H1 (cell line): ENCODE data around the gene AGFG1. TPM values are rescaled to one million over a fixed set of nuclear protein-coding genes. Genes with fewer than 3 reads are reported as not detected.

Source experiments
- CTCF ChIA-PET: fragments of 300-600 bp; sonication (Branson Sonifier 250); formaldehyde crosslinking; loops from one replicate; lab custom pipeline; 2021; ENCODE audit not compliant: partially characterized antibody; lab: Charles Lee
- POLR2A ChIA-PET: fragments of 300-600 bp; sonication (Branson Sonifier 250); formaldehyde crosslinking; loops from one replicate; lab custom pipeline; 2021; ENCODE audit warnings: inconsistent platforms; ENCODE audit not compliant: partially characterized antibody; lab: Charles Lee
- DNase-seq, 2 experiments: peaks; one replicate each; pipeline versions ENCODE4 v3.0.0 to v3.0.0-alpha.2; 2010 to 2022; ENCODE audit warnings: low spot score in 2 of 2, low read depth in 1 of 2, mixed read lengths in 1 of 2
- FAIRE-seq: peaks from 2 replicates; lab custom pipeline; 2011; peaks lifted over from hg19 to GRCh38; lab: Jason Lieb, UNC
- H2AFZ ChIP-seq: 2 replicates; pipeline ENCODE4 v1.8.1; 2012; ENCODE audit warnings: low read length, inconsistent platforms
- H2AK5ac ChIP-seq: 2 replicates; pipeline ENCODE4 v1.6.1; 2013; ENCODE audit warnings: low read depth, low read length
- H2BK120ac ChIP-seq: replicated peaks from 2 replicates; pipeline ENCODE3; 2013; ENCODE audit warnings: low read depth, low read length, inconsistent platforms
- H2BK12ac ChIP-seq: 2 replicates; pipeline ENCODE4 v1.6.1; 2013; ENCODE audit warnings: low read depth, low read length
- H2BK15ac ChIP-seq: 2 replicates; pipeline ENCODE4 v1.6.1; 2013; ENCODE audit warnings: low read length
- H2BK20ac ChIP-seq: 2 replicates; pipeline ENCODE4 v1.6.1; 2013; ENCODE audit warnings: low read length
- H2BK5ac ChIP-seq: 2 replicates; pipeline ENCODE4 v1.6.1; 2013; ENCODE audit warnings: low read depth, low read length
- H3K14ac ChIP-seq: 2 replicates; pipeline ENCODE4 v1.6.1; 2013; ENCODE audit warnings: inconsistent platforms; ENCODE audit not compliant: insufficient read length
- H3K18ac ChIP-seq: 2 replicates; pipeline ENCODE4 v1.6.1; 2013; ENCODE audit warnings: low read length; ENCODE audit errors: extremely low read depth
- H3K23ac ChIP-seq: 2 replicates; pipeline ENCODE4 v1.6.1; 2013; ENCODE audit warnings: inconsistent platforms; ENCODE audit not compliant: insufficient read length
- H3K23me2 ChIP-seq: 2 replicates; pipeline ENCODE4 v1.6.1; 2013; ENCODE audit warnings: low read depth, low read length
- H3K27ac ChIP-seq: 2 replicates; pipeline ENCODE4 v1.6.1; 2011; ENCODE audit warnings: low read depth, low read length, inconsistent platforms
- H3K27me3 ChIP-seq, 4 experiments: replicated peaks in 1 of 4; 1 replicate in 1 of 4; 2 replicates in 3 of 4; pipeline versions ENCODE4 v1.6.1 to v1.8.1; 2011 to 2013; ENCODE audit warnings: low read length in 3 of 4, mild to moderate bottlenecking in 3 of 4, inconsistent platforms in 2 of 4, mixed read lengths in 2 of 4, moderate library complexity in 1 of 4; ENCODE audit not compliant: control insufficient read depth in 3 of 4, insufficient read depth in 3 of 4; ENCODE audit errors: extremely low read depth in 1 of 4
- H3K36me3 ChIP-seq, 4 experiments: 2 replicates each; pipeline versions ENCODE4 v1.6.1 to v1.8.1; 2011 to 2013; ENCODE audit warnings: mild to moderate bottlenecking in 4 of 4, low read length in 3 of 4, moderate library complexity in 2 of 4, control low read depth in 1 of 4, inconsistent platforms in 1 of 4; ENCODE audit not compliant: insufficient read depth in 4 of 4, control insufficient read depth in 2 of 4
- H3K4ac ChIP-seq: replicated peaks from 2 replicates; pipeline ENCODE3; 2013; ENCODE audit warnings: low read length, low read depth, mixed read lengths, inconsistent platforms; ENCODE audit not compliant: insufficient read length
- H3K4me1 ChIP-seq, 4 experiments: replicated peaks in 1 of 4; 1 replicate in 1 of 4; 2 replicates in 3 of 4; pipeline versions ENCODE4 v1.6.1 to v1.8.1; 2011 to 2013; ENCODE audit warnings: low read length in 3 of 4, inconsistent platforms in 2 of 4, mixed read lengths in 1 of 4; ENCODE audit not compliant: insufficient read depth in 4 of 4, control insufficient read depth in 3 of 4
- H3K4me2 ChIP-seq, 2 experiments: 2 replicates each; pipeline versions ENCODE4 v1.6.1 to v1.8.1; 2011 to 2013; ENCODE audit warnings: low read depth in 2 of 2, low read length in 2 of 2, control low read depth in 1 of 2, inconsistent platforms in 1 of 2, mild to moderate bottlenecking in 1 of 2; ENCODE audit not compliant: insufficient read depth in 1 of 2
- H3K4me3 ChIP-seq, 4 experiments: fragments of 200-600, 300-600 bp in 1 of 4; sonication (generic), shearing (Covaris generic), sonication (Bioruptor Twin) in 1 of 4; 2 replicates each; pipeline versions ENCODE4 v1.5.1 to v1.8.1; 2011 to 2016; ENCODE audit warnings: low read length in 4 of 4, low read depth in 3 of 4, control low read depth in 2 of 4, inconsistent platforms in 2 of 4, mild to moderate bottlenecking in 2 of 4, mixed read lengths in 1 of 4, moderate library complexity in 1 of 4; ENCODE audit not compliant: insufficient read depth in 2 of 4; ENCODE audit errors: extremely low read depth in 1 of 4
- H3K56ac ChIP-seq: replicated peaks from 2 replicates; pipeline ENCODE3; 2013; ENCODE audit warnings: low read depth, mild to moderate bottlenecking, mixed read lengths, low read length, inconsistent platforms; ENCODE audit not compliant: insufficient read length
- H3K79me1 ChIP-seq: 2 replicates; pipeline ENCODE4 v1.6.1; 2013; ENCODE audit warnings: low read depth, low read length, control low read depth
- H3K79me2 ChIP-seq, 2 experiments: 2 replicates each; pipeline versions ENCODE4 v1.6.1 to v1.8.1; 2012 to 2013; ENCODE audit warnings: low read length in 2 of 2, mild to moderate bottlenecking in 2 of 2, inconsistent platforms in 1 of 2; ENCODE audit not compliant: insufficient read depth in 2 of 2, control insufficient read depth in 1 of 2
- H3K9ac ChIP-seq, 4 experiments: replicated peaks in 1 of 4; 1 replicate in 1 of 4; 2 replicates in 3 of 4; pipeline versions ENCODE4 v1.6.1 to v1.8.1; 2011 to 2013; ENCODE audit warnings: low read depth in 3 of 4, low read length in 3 of 4, control low read depth in 2 of 4, mild to moderate bottlenecking in 2 of 4, moderate library complexity in 2 of 4, inconsistent platforms in 1 of 4; ENCODE audit errors: extremely low read depth in 1 of 4
- H3K9me3 ChIP-seq, 2 experiments: 2 replicates each; pipeline versions ENCODE4 v1.6.1 to v1.8.1; 2012 to 2013; ENCODE audit warnings: mild to moderate bottlenecking in 2 of 2, moderate library complexity in 2 of 2, control low read depth in 1 of 2, inconsistent platforms in 1 of 2, low read depth in 1 of 2, low read length in 1 of 2, mixed read lengths in 1 of 2; ENCODE audit not compliant: insufficient read depth in 2 of 2
- H4K20me1 ChIP-seq, 2 experiments: replicated peaks in 1 of 2; 2 replicates each; pipeline versions ENCODE3 to v1.8.1; 2011 to 2013; ENCODE audit warnings: inconsistent platforms in 2 of 2, low read length in 2 of 2, mild to moderate bottlenecking in 1 of 2; ENCODE audit not compliant: insufficient read depth in 2 of 2, control insufficient read depth in 1 of 2
- H4K5ac ChIP-seq: 2 replicates; pipeline ENCODE4 v1.6.1; 2013; ENCODE audit warnings: low read length, low read depth, mixed read lengths, inconsistent platforms; ENCODE audit not compliant: insufficient read length
- H4K8ac ChIP-seq: 2 replicates; pipeline ENCODE4 v1.8.0; 2013; ENCODE audit warnings: mild to moderate bottlenecking, moderate library complexity, low read length, inconsistent platforms; ENCODE audit not compliant: insufficient read depth; ENCODE audit errors: extremely low read depth
- H4K91ac ChIP-seq: replicated peaks from 2 replicates; pipeline ENCODE3; 2013; ENCODE audit warnings: low read length, mixed read lengths, inconsistent platforms; ENCODE audit not compliant: insufficient read length
- CBX5 ChIP-seq: fragments of 300-800, 300-1000 bp; sonication (generic); IDR thresholded peaks from 2 replicates; pipeline ENCODE4 v1.7.1; 2016; ENCODE audit warnings: antibody characterized with exemption, low read length, low read depth
- CEBPB ChIP-seq: IDR thresholded peaks from 2 replicates; pipeline ENCODE4 v1.6.1; 2012; ENCODE audit warnings: low read depth, low read length
- CREB1 ChIP-seq: IDR thresholded peaks from 2 replicates; pipeline ENCODE4 v1.6.1; 2012; ENCODE audit warnings: inconsistent platforms
- CTBP2 ChIP-seq: IDR thresholded peaks from 2 replicates; pipeline ENCODE4 v1.7.0; 2011; ENCODE audit warnings: borderline replicate concordance, mild to moderate bottlenecking, moderate library complexity, mixed read lengths, low read length; ENCODE audit not compliant: insufficient read depth, insufficient read length
- E2F6 ChIP-seq: IDR thresholded peaks from 2 replicates; pipeline ENCODE4 v1.6.1; 2012; ENCODE audit warnings: inconsistent platforms
- JUN ChIP-seq: IDR thresholded peaks from 2 replicates; pipeline ENCODE4 v1.6.1; 2011; ENCODE audit warnings: low read depth, mild to moderate bottlenecking, improper control_type of control experiment, low read length
- SAP30 ChIP-seq: fragments of 300-600 bp; sonication (generic); IDR thresholded peaks from 2 replicates; pipeline ENCODE4 v1.7.1; 2012; ENCODE audit warnings: low read length, moderate library complexity, mild to moderate bottlenecking, inconsistent platforms; ENCODE audit not compliant: insufficient read depth, insufficient replicate concordance
- SIN3A ChIP-seq, 2 experiments: IDR thresholded peaks in 1 of 2; conservative IDR thresholded peaks in 1 of 2; 2 replicates each; pipeline ENCODE4 v1.6.1; 2011 to 2012; ENCODE audit warnings: low read length in 2 of 2, improper control_type of control experiment in 1 of 2, low read depth in 1 of 2, mild to moderate bottlenecking in 1 of 2
- SRF ChIP-seq: IDR thresholded peaks from 2 replicates; pipeline ENCODE4 v1.6.1; 2011; ENCODE audit warnings: mild to moderate bottlenecking, low read depth, low read length, moderate library complexity
- SUZ12 ChIP-seq: fragments of 200-600 bp; sonication (generic); IDR thresholded peaks from 2 replicates; pipeline ENCODE4 v1.6.1; 2012; ENCODE audit warnings: mild to moderate bottlenecking, inconsistent platforms, low read length, moderate library complexity, mixed read lengths
- TAF7 ChIP-seq: optimal IDR thresholded peaks from 2 replicates; pipeline ENCODE3; 2011; ENCODE audit warnings: low read depth, mild to moderate bottlenecking, inconsistent platforms, low read length, moderate library complexity, borderline replicate concordance
- TEAD4 ChIP-seq: IDR thresholded peaks from 2 replicates; pipeline ENCODE4 v1.6.1; 2012; ENCODE audit warnings: low read depth, low read length, inconsistent platforms, mixed read lengths
- YY1 ChIP-seq: IDR thresholded peaks from 2 replicates; pipeline ENCODE4 v1.6.1; 2011; ENCODE audit warnings: low read depth, mild to moderate bottlenecking, low read length
- ZNF274 ChIP-seq: IDR thresholded peaks from 2 replicates; pipeline ENCODE4 v1.7.0; 2012; ENCODE audit warnings: low read length, borderline replicate concordance; ENCODE audit errors: extremely low read depth
- WGBS, 2 experiments: shearing (Covaris generic) in 1 of 2; methylation state at CpG; one replicate each; pipeline versions ENCODE4 v1.1.6 to v1.1.7; 2013 to 2015; ENCODE audit warnings: low lambda C conversion rate in 2 of 2, mixed read lengths in 2 of 2, inconsistent platforms in 1 of 2, low coverage in 1 of 2, missing lambda C conversion rate in 1 of 2; ENCODE audit not compliant: insufficient replicate concordance in 2 of 2, insufficient coverage in 1 of 2, insufficient read length in 1 of 2; ENCODE audit errors: extremely low coverage in 1 of 2, missing lambda C conversion rate in 1 of 2; 5-methylcytosine and 5-hydroxymethylcytosine counted together
- polyA plus RNA-seq, 7 experiments: library from polyadenylated mRNA; depleted of rRNA in 3 of 7; stranded (reverse) in 5 of 7; unstranded in 2 of 7; fragments of >200 nt in 5 of 7; fragments of 200-250 nt in 2 of 7; gene quantifications; 1 replicate in 5 of 7; 2 replicates in 1 of 7; 4 replicates in 1 of 7; pipeline versions ENCODE4 v1.2.1 to v1.2.3, GENCODE V29; 2011 to 2013; ENCODE audit warnings: missing spikeins in 2 of 7, mixed read lengths in 2 of 7
- total RNA-seq: library from RNA; stranded (reverse); fragmentation: NEBNext Ultra II Directional; extraction: Animal tissue kit (Norgen Biotek cat#: 25700); gene quantifications from 2 replicates; pipeline ENCODE4 v1.2.1, GENCODE V29; 2021

Gene AGFG1
- total and polyA plus RNA-seq, 2 of the 8 experiments (the other 6 are each of a cell fraction or from before 2014, with no cell fraction given) = 102 to 147 TPM

DNA sequence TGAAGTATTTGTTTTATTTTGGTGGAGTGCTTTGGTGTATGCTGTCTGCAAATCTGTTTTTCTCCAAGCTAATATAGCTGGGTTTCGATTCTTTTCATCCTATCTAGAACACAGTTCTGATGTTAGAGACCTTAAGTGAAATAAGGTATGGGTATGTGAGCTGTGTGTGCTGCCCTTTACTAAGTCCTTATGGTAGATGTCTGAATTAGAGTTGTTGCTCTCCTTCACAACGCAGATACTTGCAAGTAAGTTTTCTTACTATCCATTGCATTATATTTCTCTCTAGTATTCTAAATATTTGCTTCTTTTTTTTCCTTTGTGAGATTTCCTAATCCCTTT is 38.6 kb downstream of the AGFG1 start:
- no peaks in the 10 kb centered on the region; the same call in 1 of the 2 replicates for H3K79me1 ChIP-seq
- H4K5ac ChIP-seq = no peak overlapping the region
- DNase-seq = no peak
- ChIA-PET POLR2A (no interaction called here), CTCF (interaction anchor here (0.7 kb wide), 1 partner anchor 699 kb away, joined by 3 read pairs; no protein-coding TSS in a partner anchor)
- no peak overlapping the region for H4K8ac ChIP-seq
- H4K20me1 ChIP-seq = peaks cover 23 to 25% of the 10 kb centered on the region in 2 experiments
- H3K36me3 ChIP-seq = no peaks in the 10 kb centered on the region
- no peak overlapping the region for H3K18ac ChIP-seq
- H2AFZ ChIP-seq = no peak overlapping the region
- no peak overlapping the region for H2BK20ac ChIP-seq
- no peak overlapping the region for H2AK5ac ChIP-seq
- no peak overlapping the region for H2BK15ac ChIP-seq
- no peak overlapping the region for H3K56ac ChIP-seq
- H4K91ac ChIP-seq = no peak overlapping the region
- H3K4ac ChIP-seq = no peak overlapping the region
- H3K14ac ChIP-seq = no peak overlapping the region
- no peak overlapping the region for H3K9ac ChIP-seq
- H2BK5ac ChIP-seq = no peak overlapping the region
- TF ChIP-seq SRF = no peak
- no peak for TF ChIP-seq SUZ12
- TF ChIP-seq CEBPB = no peak
- TF ChIP-seq E2F6 = no peak
- no peak for TF ChIP-seq ZNF274
- TF ChIP-seq CBX5 = no peak
- TF ChIP-seq CREB1 = no peak
- no peak for TF ChIP-seq SIN3A (conservative IDR thresholded peaks at IDR 0.05 in 1 of 2, IDR thresholded peaks at IDR 0.05 in 1 of 2; ENCODE audit: low read depth in 1 of 2, low read length in 2 of 2)
- no peak for TF ChIP-seq CTBP2
- no peak for TF ChIP-seq YY1
- TF ChIP-seq TAF7 = no peak
- TF ChIP-seq JUN = no peak
- no peak for TF ChIP-seq TEAD4
- no peak for TF ChIP-seq SAP30
- peaks cover 3 to 100% of the 10 kb centered on the region in 2 experiments; a peak in 3 of 4 replicates for H3K79me2 ChIP-seq
- H3K23ac ChIP-seq = no peak overlapping the region
- H3K9me3 ChIP-seq = no peaks in the 10 kb centered on the region
- H3K27me3 ChIP-seq = no peaks in the 10 kb centered on the region
- H3K4me3 ChIP-seq = no peak overlapping the region
- WGBS, 2 experiments = 96% methylated on average over 2 of the region's 2 CpGs; no CpG with 5 or more reads in 1 of the 2 experiments
- peaks cover 2% of the 10 kb centered on the region; the same call in 1 of the 2 replicates for H3K23me2 ChIP-seq
- no peak overlapping the region for H2BK12ac ChIP-seq
- H3K4me1 ChIP-seq = peaks cover 0 to 19% (median 5%) of the 10 kb centered on the region in 4 experiments; a peak in 4 of 7 replicates
- FAIRE-seq = no peak
- no peak overlapping the region for H2BK120ac ChIP-seq
- no peak overlapping the region for H3K4me2 ChIP-seq
- H3K27ac ChIP-seq = no peak overlapping the region
